ENCODE results near the gene ARHGAP30.
"Not testable (repeated sequence)": the region's sequence is repeated elsewhere in the genome, so short reads cannot be mapped to it uniquely, and the experiment has no call there.

The ARHGAP30 gene

GRCh38 chr1:161037661-161038522 lies 31.8 kb downstream of the ARHGAP30 start:
- H3K9me3 ChIP-seq (replicated peaks in 1 of 11) = no peaks in the 10 kb centered on the region
- peak overlapping the region; percentile 95 to 99 (median 98) for H3K4me2 ChIP-seq
- H3K4me3 ChIP-seq = peak overlapping the region; percentile 66 to 88 (median 74)
- peaks cover 59 to 84% (median 72%) of the 10 kb centered on the region in 10 experiments for H3K4me1 ChIP-seq
- H3K27me3 ChIP-seq = no peaks in the 10 kb centered on the region
- H3K27ac ChIP-seq = peak overlapping the region; percentile 36 to 89 (median 80); a peak in 21 of 22 replicates
- TF ChIP-seq Cebpa-rat (IDR thresholded peaks at IDR 0.05) = no peak
- H4K20me1 ChIP-seq = peaks cover 0 to 27% (median 7%) of the 10 kb centered on the region in 11 experiments; a peak in 9 of 22 replicates
- H3K9ac ChIP-seq = peak overlapping the region; percentile 76 to 88 (median 83)
- peaks cover 36 to 56% (median 40%) of the 10 kb centered on the region in 11 experiments for H3K36me3 ChIP-seq

DNA sequence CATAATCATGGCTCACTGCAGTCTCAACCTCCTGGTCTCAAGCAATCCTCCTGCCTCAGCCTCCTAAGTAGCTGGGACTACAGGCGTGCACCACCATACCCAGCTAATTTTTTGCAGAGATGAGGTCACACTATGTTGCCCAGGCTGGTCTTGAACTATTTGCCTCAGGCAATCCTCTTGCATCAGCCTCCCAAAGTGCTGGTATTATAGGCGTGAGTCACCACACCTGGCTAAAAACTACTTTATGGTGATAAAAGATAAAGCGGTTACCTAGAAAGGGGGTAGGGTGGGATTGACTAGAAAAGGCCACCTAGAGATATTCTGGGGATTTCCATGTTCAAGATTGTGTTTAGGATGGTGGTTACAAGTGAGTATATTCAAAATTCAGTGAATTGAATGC lies 35.9 kb downstream of the ARHGAP30 start:
- peaks cover 0 to 27% (median 22%) of the 10 kb centered on the region in 11 experiments; a peak in 20 of 22 replicates for H3K9me3 ChIP-seq (replicated peaks in 1 of 11)
- H3K4me2 ChIP-seq = peak overlapping the region in 2 of 11 experiments; percentile 46 to 80; a peak in 2 of 22 replicates
- H3K27ac ChIP-seq = no peak overlapping the region
- H3K4me1 ChIP-seq = peaks cover 50 to 70% (median 58%) of the 10 kb centered on the region in 10 experiments
- H4K20me1 ChIP-seq = 0 out of 22 replicates have a peak, but pooled peaks cover 0 to 3% (median 0%) of the 10 kb centered on the region in 11 experiments
- H3K9ac ChIP-seq = no peak overlapping the region
- H3K4me3 ChIP-seq = no peak overlapping the region
- no peaks in the 10 kb centered on the region for H3K27me3 ChIP-seq
- no peak for TF ChIP-seq Cebpa-rat (IDR thresholded peaks at IDR 0.05)
- H3K36me3 ChIP-seq = peaks cover 0 to 28% (median 16%) of the 10 kb centered on the region in 11 experiments; a peak in 13 of 22 replicates

DNA sequence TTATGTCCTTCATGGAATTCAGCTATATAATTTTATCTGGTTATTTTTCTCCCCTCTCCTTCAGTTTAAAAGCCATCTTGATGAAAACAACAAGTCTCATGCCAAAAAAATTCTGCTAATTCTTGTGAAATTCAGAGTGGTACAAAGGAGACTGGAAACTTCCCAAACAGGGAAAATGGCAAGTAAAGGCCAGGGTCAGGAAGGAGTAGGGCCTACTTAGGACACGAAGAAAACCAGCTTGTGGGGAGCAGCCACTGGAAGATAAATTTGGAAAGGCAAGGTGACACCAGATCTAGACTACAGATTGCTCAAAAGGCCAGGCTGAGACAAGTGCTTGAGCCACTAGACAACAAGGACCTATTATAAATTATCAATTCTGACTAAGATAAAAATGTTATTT lies 37.3 kb downstream of the ARHGAP30 start:
- no peak for TF ChIP-seq Cebpa-rat (IDR thresholded peaks at IDR 0.05)
- H3K9ac ChIP-seq = no peak overlapping the region
- peaks cover 0 to 34% (median 23%) of the 10 kb centered on the region in 11 experiments; a peak in 15 of 22 replicates for H3K36me3 ChIP-seq
- peak overlapping the region in 4 of 11 experiments; percentile 5 to 38 (median 13); a peak in 3 of 22 replicates for H3K27ac ChIP-seq
- H3K4me1 ChIP-seq = peaks cover 36 to 58% (median 45%) of the 10 kb centered on the region in 10 experiments
- H3K27me3 ChIP-seq = no peaks in the 10 kb centered on the region
- H3K9me3 ChIP-seq (replicated peaks in 1 of 11) = peaks cover 0 to 40% (median 36%) of the 10 kb centered on the region in 11 experiments; a peak in 20 of 22 replicates
- no peak overlapping the region for H3K4me3 ChIP-seq
- H3K4me2 ChIP-seq = peak overlapping the region; percentile 7 to 57 (median 37); a peak in 20 of 22 replicates
- no peaks in the 10 kb centered on the region for H4K20me1 ChIP-seq

DNA sequence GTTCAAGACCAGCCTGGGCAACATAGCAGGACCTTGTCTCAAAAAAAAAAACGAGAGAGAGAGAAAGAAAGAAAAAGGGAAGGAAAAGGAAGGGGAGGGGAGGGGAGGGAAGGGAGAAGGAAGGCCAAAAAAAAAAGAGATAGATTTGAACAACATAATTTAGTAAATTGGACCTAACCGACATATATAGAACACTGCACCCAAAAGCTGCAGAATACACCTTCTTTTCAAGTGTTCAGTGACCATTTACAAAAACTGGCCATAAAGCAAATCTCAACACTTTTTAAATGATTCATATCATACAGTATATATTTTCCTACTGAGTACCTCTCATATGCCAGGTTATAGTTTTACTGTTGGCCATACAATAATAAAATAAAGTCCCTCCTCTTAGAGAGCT lies 37.8 kb downstream of the ARHGAP30 start:
- Histone ChIP-seq H4K20me1 (no peaks in the 10 kb centered on the region), H3K27ac (0 out of 22 replicates have a peak overlapping the region, but pooled peaks of 1 of the 11 experiments have one; percentile 38), H3K4me2 (peak overlapping the region; percentile 7 to 57 (median 37); a peak in 18 of 22 replicates), H3K9ac (no peak overlapping the region), H3K4me3 (no peak overlapping the region), H3K27me3 (no peaks in the 10 kb centered on the region), H3K36me3 (peaks cover 0 to 35% (median 21%) of the 10 kb centered on the region in 11 experiments; a peak in 14 of 22 replicates), H3K4me1 (peaks cover 31 to 52% (median 40%) of the 10 kb centered on the region in 10 experiments), H3K9me3 (replicated peaks in 1 of 11) (peaks cover 0 to 46% (median 40%) of the 10 kb centered on the region in 11 experiments; a peak in 20 of 22 replicates)
- no peak for TF ChIP-seq Cebpa-rat (IDR thresholded peaks at IDR 0.05)

GRCh38 chr1:161029466-161029865 lies 40.2 kb downstream of the ARHGAP30 start:
- Histone ChIP-seq H3K4me1 (peaks cover 16 to 30% (median 24%) of the 10 kb centered on the region in 10 experiments), H3K9me3 (replicated peaks in 1 of 11) (peaks cover 0 to 48% (median 40%) of the 10 kb centered on the region in 11 experiments; a peak in 20 of 22 replicates), H3K36me3 (peaks cover 0 to 36% (median 21%) of the 10 kb centered on the region in 11 experiments; a peak in 14 of 22 replicates)
- not testable (repeated sequence) for H4K20me1 ChIP-seq, H3K9ac ChIP-seq, H3K4me2 ChIP-seq, H3K27ac ChIP-seq, H3K4me3 ChIP-seq, H3K27me3 ChIP-seq

GRCh38 chr1:161026954-161027353 lies 42.7 kb downstream of the ARHGAP30 start:
- H4K20me1 ChIP-seq, H3K9ac ChIP-seq, H3K4me3 ChIP-seq, H3K4me2 ChIP-seq, H3K27ac ChIP-seq, H3K27me3 ChIP-seq: not testable (repeated sequence)
- Histone ChIP-seq H3K4me1 (peaks cover 9 to 21% (median 13%) of the 10 kb centered on the region in 10 experiments), H3K9me3 (replicated peaks in 1 of 11) (peaks cover 0 to 48% (median 40%) of the 10 kb centered on the region in 11 experiments; a peak in 20 of 22 replicates), H3K36me3 (peaks cover 0 to 36% (median 21%) of the 10 kb centered on the region in 11 experiments; a peak in 14 of 22 replicates)

GRCh38 chr1:161022432-161022831 lies 47.3 kb downstream of the ARHGAP30 start:
- H3K9me3 ChIP-seq (replicated peaks in 1 of 11); H3K27ac ChIP-seq; H3K9ac ChIP-seq; H3K4me3 ChIP-seq; H3K36me3 ChIP-seq; H4K20me1 ChIP-seq; H3K27me3 ChIP-seq: not testable (repeated sequence)
- Histone ChIP-seq H3K4me2 (peak overlapping the region in 5 of 11 experiments; percentile 21 to 98 (median 94); a peak in 4 of 22 replicates), H3K4me1 (peaks cover 34 to 53% (median 46%) of the 10 kb centered on the region in 10 experiments)

DNA sequence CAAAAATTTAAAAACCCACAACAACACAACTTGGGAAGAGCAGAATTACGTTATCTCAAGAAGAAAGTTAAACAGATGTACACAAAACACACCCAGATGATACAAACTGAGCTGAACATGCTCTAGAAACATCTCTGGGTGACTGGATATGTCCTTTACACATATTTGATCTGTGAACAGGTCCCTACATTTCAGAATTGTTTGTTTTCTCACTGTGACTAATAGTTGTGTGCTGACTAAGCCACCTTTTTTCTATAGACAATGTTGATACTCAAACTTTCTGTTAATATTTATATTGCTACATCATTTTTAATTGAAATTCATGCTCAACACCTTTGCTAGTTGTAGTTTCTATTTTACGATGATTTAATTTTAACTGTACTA lies 47.7 kb downstream of the ARHGAP30 start:
- H3K9me3 ChIP-seq (replicated peaks in 1 of 11) = peaks cover 0 to 3% (median 0%) of the 10 kb centered on the region in 11 experiments; a peak in 2 of 22 replicates
- peaks cover 39 to 58% (median 51%) of the 10 kb centered on the region in 10 experiments for H3K4me1 ChIP-seq
- peak overlapping the region in 10 of 11 experiments; percentile 73 to 85 (median 83); a peak in 18 of 22 replicates for H3K9ac ChIP-seq
- no peaks in the 10 kb centered on the region for H3K27me3 ChIP-seq
- H3K36me3 ChIP-seq = 0 out of 22 replicates have a peak, but pooled peaks cover 0 to 8% (median 0%) of the 10 kb centered on the region in 11 experiments
- TF ChIP-seq Cebpa-rat (IDR thresholded peaks at IDR 0.05) = no peak
- H4K20me1 ChIP-seq = no peaks in the 10 kb centered on the region; a peak in 1 of 22 replicates
- H3K4me2 ChIP-seq = peak overlapping the region; percentile 81 to 99 (median 94); a peak in 21 of 22 replicates
- H3K27ac ChIP-seq = peak overlapping the region in 9 of 11 experiments; percentile 79 to 99 (median 82); a peak in 11 of 22 replicates
- peak overlapping the region; percentile 66 to 92 (median 76); a peak in 16 of 20 replicates for H3K4me3 ChIP-seq
